Lower leg skin (tissue), 4 donors: ENCODE data around the gene USP35. TPM values are rescaled to one million over a fixed set of nuclear protein-coding genes. Genes with fewer than 3 reads are reported as not detected.

ENCODE experiments used
- DNase-seq, 2 donors: peaks; one replicate each; pipeline ENCODE4 v3.0.0-alpha.2; 2019; ENCODE audit warnings: low spot score in 2 of 2
- H3K4me3 ChIP-seq: fragments of 200-600 bp; sonication (generic); 2 replicates; pipeline ENCODE4 v1.5.1; 2017; ENCODE audit warnings: mild to moderate bottlenecking, low read depth; ENCODE audit not compliant: poor library complexity, severe bottlenecking
- CTCF ChIP-seq, 3 donors: fragments of 450-650 bp; IDR thresholded peaks; one replicate each; pipeline ENCODE4 v1.5.1; 2016; ENCODE audit warnings: antibody characterized with exemption in 3 of 3, mild to moderate bottlenecking in 3 of 3, moderate library complexity in 2 of 3
- POLR2A ChIP-seq, 2 donors: fragments of 450-650 bp; IDR thresholded peaks; one replicate each; pipeline ENCODE4 v1.6.1; 2016 to 2017; ENCODE audit warnings: antibody characterized with exemption in 2 of 2, mild to moderate bottlenecking in 1 of 2, moderate library complexity in 1 of 2
- WGBS, 2 donors: methylation state at CpG; one replicate each; pipeline ENCODE4 v1.1.5; 2018; 5-methylcytosine and 5-hydroxymethylcytosine counted together
- intact Hi-C: fragments of 100-400 bp; cut with DNase I; formaldehyde crosslinking; loops from one replicate; pipeline ENCODE4 v1.15.0; 2023; ENCODE audit warnings: low total_unique reads
- total RNA-seq, 4 donors: library from RNA; depleted of rRNA; stranded (reverse); fragments of >200 nt; gene quantifications; one replicate each; pipeline ENCODE4 v1.1.0, GENCODE V29; 2016

Gene USP35
- total RNA-seq, 4 donors from 2014 or later: 3.0 to 4.0 (median 3.5) TPM

DNA sequence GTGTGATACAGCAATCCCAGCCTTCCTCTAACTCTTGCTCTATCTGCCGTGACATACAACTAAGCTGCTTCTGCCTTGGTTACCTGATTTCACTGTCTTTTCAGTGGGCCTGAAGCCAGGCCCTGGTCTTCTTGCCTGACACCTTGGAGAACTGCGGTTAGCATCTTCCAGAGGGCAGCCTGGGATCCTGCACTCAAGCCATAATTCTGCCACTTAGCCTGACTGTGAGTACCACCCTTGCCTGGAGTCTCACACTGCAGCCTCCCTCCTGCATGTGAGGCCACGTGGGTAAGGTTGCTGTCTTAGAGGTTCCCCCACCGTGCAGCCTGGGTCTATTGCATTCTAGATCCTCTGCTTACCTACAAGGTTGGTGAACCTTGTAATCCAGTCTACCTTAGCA, 35.8 kb downstream of the USP35 start:
- no peak for DNase-seq
- WGBS, 2 donors: 89 to 93% methylated on average over 4 of the region's 4 CpGs
- H3K4me3 ChIP-seq: no peak overlapping the region
- TF ChIP-seq POLR2A (IDR thresholded peaks at IDR 0.05) (no peak), CTCF (IDR thresholded peaks at IDR 0.05) (no peak)
- intact Hi-C loops: loop anchor here (10.0 kb wide), 1 partner anchor 340 kb away; no protein-coding TSS in a partner anchor

GRCh38 chr11:78224906-78225420, 36.2 kb downstream of the USP35 start:
- TF ChIP-seq POLR2A (IDR thresholded peaks at IDR 0.05) (no peak), CTCF (IDR thresholded peaks at IDR 0.05) (no peak)
- H3K4me3 ChIP-seq: no peak overlapping the region
- intact Hi-C loops: loop anchor here (10.0 kb wide), 1 partner anchor 340 kb away; no protein-coding TSS in a partner anchor
- 91 to 96% methylated on average over 7 of the region's 7 CpGs for WGBS, 2 donors
- no peak for DNase-seq

GRCh38 chr11:78226684-78227680, 38.3 kb downstream of the USP35 start:
- TF ChIP-seq POLR2A (IDR thresholded peaks at IDR 0.05): no peak
- no peak for TF ChIP-seq CTCF (IDR thresholded peaks at IDR 0.05)
- 82 to 95% methylated on average over 11 to 12 of the region's 12 CpGs for WGBS, 2 donors
- no peak overlapping the region for H3K4me3 ChIP-seq
- intact Hi-C loops: loop anchor here (10.0 kb wide), 1 partner anchor 338 kb away; no protein-coding TSS in a partner anchor
- no peak for DNase-seq

- DNase-seq: no peak
- intact Hi-C loops: loop anchor here (10.0 kb wide), 1 partner anchor 337 kb away; no protein-coding TSS in a partner anchor
- TF ChIP-seq POLR2A (IDR thresholded peaks at IDR 0.05) (no peak), CTCF (IDR thresholded peaks at IDR 0.05) (no peak)
- H3K4me3 ChIP-seq: no peak overlapping the region
- WGBS, 2 donors: 88 to 90% methylated on average over 4 of the region's 4 CpGs
These were observed 39.2 kb downstream of the USP35 start for GRCh38 chr11:78227921-78228320.

DNA sequence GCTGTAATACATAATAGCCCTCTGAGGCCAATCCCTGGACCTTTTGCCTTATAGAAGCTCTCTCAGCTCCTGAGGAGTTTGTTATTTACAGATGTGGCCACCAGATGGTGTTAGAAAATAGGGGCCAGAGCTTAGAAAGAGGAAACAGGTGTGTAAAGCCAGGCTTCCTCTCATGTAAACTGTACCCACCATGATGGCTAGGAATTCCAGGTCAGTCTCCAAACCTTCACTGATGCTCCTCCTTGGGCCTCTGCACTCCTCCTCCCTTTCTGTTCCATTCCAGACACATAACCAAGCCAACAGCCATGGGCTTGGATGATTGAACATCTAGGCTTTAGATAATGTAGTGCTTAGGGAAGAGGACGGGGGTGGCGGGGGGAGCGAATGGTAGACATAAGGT, 39.7 kb downstream of the USP35 start:
- no peak for DNase-seq
- intact Hi-C loops: loop anchor here (10.0 kb wide), 1 partner anchor 336 kb away; no protein-coding TSS in a partner anchor
- H3K4me3 ChIP-seq: no peak overlapping the region
- TF ChIP-seq CTCF (IDR thresholded peaks at IDR 0.05) (no peak), POLR2A (IDR thresholded peaks at IDR 0.05) (no peak)
- WGBS, 2 donors: 99 to 100% methylated on average over 3 of the region's 3 CpGs
